NK-92 (cell line): ENCODE results near the gene RAB3IP.
A peak's percentile ranks its signal among the peaks of the same experiment; 100 is the strongest.

Experiments used
- DNase-seq: peaks from one replicate; lab custom pipeline; 2025; ENCODE audit not compliant: unreplicated experiment; lab: John Stamatoyannopoulos, UW

Gene RAB3IP

GRCh38 chr12:69738351-69739286, at the start of gene RAB3IP:
Gene RAB3IP, plus strand, starts transcription at chr12:69738860. Its CDS starts 16,549 bp downstream, at chr12:69755409.
- peak; percentile 44 for DNase-seq

- no peak for DNase-seq
These were observed 49.0 kb upstream of the RAB3IP start for GRCh38 chr12:69689638-69690037.

GRCh38 chr12:69694123-69694522, 44.5 kb upstream of the RAB3IP start:
- DNase-seq, result no peak

GRCh38 chr12:69698054-69698453, 40.6 kb upstream of the RAB3IP start:
- DNase-seq, result no peak

- no peak for DNase-seq
These were observed 39.7 kb upstream of the RAB3IP start, which contains the start of gene BEST3 for GRCh38 chr12:69698769-69699540. Gene BEST3, minus strand, starts transcription at chr12:69699303. Its CDS starts 1,505 bp downstream, at chr12:69697798.

- no peak for DNase-seq
These were observed 36.8 kb upstream of the RAB3IP start for GRCh38 chr12:69701826-69702225.

GRCh38 chr12:69703146-69703642, 35.5 kb upstream of the RAB3IP start:
- DNase-seq, result no peak

GRCh38 chr12:69704357-69704756, 34.3 kb upstream of the RAB3IP start:
- DNase-seq, result no peak

- no peak for DNase-seq
These were observed 30.0 kb upstream of the RAB3IP start for GRCh38 chr12:69708649-69709048.

GRCh38 chr12:69712826-69713225, 25.8 kb upstream of the RAB3IP start:
- no peak for DNase-seq

- DNase-seq, result no peak
These were observed 24.1 kb upstream of the RAB3IP start for GRCh38 chr12:69714542-69714941.

- no peak for DNase-seq
These were observed 19.0 kb upstream of the RAB3IP start for GRCh38 chr12:69719336-69720316.

GRCh38 chr12:69720750-69721149, 17.9 kb upstream of the RAB3IP start:
- no peak for DNase-seq

- DNase-seq, result no peak
These were observed 11.7 kb upstream of the RAB3IP start for GRCh38 chr12:69726922-69727321.

GRCh38 chr12:69732088-69732487, 6.6 kb upstream of the RAB3IP start:
- DNase-seq, result no peak

- DNase-seq, result no peak
These were observed 5.0 kb upstream of the RAB3IP start for GRCh38 chr12:69733638-69734037.

GRCh38 chr12:69739287-69740191, 879 bp downstream of the RAB3IP start:
- no peak for DNase-seq

GRCh38 chr12:69744109-69744508, 5.4 kb downstream of the RAB3IP start:
- DNase-seq, result no peak

- no peak for DNase-seq
These were observed 12.8 kb downstream of the RAB3IP start for GRCh38 chr12:69751476-69751875.
